Stimulated activated CD4-positive, alpha-beta T cell treated with anti-CD3 and anti-CD28 coated beads, Interleukin-4, amount 100 ng/mL, for 1 hour (primary cell): Measurements from ENCODE around the gene IFITM2.
"Not testable (repeated sequence)": the region's sequence is repeated elsewhere in the genome, so short reads cannot be mapped to it uniquely, and the experiment has no call there.

Source experiments
- DNase-seq: peaks from one replicate; pipeline ENCODE4 v3.0.0-alpha.2; 2020

IFITM2 gene

DNA sequence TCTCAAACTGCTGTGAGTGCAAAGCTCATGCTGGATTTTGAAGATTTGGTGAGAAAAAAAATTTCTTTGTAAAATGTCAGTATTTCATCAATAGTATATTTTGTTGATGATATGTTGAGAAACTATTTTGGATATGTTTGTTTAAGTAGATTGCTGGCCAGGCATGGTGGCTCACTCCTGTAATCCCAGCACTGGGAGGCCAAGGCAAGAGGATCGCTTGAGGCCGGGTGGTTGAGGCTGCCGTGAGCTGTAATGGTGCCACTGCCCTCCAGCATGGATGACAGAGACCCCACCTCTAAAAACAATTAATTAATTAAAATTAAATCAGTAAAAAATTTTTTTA, 19.9 kb downstream of the IFITM2 start:
- no peak for DNase-seq

DNA sequence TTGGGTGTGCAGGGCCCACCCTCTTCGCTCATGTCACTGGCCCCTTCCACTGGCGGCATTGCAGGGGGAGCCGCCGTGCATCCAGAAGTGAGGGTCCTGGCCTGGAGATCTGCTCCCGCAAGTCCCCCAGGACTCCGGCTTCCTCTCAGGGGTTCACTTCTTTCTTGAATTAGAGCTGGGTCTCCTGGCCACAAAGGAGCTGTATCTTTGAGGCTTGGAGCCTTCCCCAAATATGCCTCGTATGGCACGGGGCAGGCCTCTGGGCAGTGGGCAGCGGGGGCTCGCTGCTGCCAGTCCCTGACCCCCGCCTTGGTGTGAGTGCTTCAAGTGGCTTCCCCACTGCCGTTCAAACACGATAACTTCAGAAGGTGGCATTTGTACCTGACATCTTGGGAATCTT, 20.4 kb downstream of the IFITM2 start:
- no peak for DNase-seq

DNA sequence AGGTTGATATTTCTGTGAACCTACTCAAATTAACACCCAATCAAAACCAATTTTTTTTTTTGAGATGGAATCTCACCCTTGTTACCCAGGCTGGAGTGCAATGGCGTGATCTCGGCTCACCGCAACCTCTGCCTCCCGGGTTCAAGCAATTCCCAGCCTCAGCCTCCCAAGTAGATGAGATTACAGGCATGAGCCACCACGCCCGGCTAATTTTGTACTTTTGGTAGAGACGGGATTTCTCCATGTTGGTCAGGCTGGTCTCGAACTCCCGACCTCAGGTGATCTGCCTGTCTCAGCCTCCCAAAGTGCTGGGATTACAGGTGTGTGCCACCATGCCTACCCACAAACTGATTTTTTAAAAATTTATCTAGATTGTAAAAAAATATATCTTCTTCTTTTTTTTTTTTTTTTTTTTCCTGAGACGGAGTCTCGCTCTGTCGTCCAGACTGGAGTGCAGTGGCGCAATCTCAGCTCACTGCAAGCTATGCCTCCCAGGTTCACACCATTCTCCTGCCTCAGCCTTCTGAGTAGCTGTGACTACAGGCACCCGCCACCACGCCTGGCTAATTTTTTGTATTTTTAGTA, 21.0 kb downstream of the IFITM2 start:
- not testable (repeated sequence) for DNase-seq

GRCh38 chr11:329886-330253, 22.3 kb downstream of the IFITM2 start:
- DNase-seq: no peak

- DNase-seq: no peak
Measured at GRCh38 chr11:330307-330693, 22.7 kb downstream of the IFITM2 start.

DNA sequence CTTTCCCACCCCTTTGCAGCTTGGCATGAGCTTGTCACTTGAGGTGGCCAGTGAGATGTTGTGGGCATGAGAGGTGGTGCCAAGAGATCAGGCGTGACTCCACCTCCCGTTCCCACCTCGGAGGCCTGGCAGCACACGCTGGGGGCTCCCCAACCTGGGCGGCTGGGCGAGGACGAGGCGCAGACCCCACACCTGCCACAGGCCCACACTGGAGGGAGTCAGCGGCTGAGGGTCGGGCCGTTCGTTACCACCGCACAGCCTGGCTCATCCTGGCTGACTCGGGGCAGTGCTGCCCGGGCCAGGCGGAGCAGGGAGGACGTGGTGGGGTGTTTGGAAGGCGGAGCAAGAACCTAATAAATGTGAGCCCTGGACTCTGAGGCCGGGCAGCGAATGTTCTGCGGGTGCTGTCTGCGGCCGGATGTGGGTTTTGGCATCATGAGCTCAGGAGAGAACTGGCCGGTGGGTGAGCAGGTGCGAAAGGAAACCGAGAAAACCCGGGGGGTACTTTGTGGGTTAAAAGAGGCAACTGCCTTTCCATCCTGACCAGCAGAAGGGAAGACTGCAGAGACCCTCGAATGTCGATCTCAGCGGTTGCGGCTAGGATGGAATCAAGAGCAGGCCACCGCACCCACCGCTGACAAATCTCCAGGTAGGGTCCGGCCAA, 23.2 kb downstream of the IFITM2 start:
- DNase-seq: no peak

DNA sequence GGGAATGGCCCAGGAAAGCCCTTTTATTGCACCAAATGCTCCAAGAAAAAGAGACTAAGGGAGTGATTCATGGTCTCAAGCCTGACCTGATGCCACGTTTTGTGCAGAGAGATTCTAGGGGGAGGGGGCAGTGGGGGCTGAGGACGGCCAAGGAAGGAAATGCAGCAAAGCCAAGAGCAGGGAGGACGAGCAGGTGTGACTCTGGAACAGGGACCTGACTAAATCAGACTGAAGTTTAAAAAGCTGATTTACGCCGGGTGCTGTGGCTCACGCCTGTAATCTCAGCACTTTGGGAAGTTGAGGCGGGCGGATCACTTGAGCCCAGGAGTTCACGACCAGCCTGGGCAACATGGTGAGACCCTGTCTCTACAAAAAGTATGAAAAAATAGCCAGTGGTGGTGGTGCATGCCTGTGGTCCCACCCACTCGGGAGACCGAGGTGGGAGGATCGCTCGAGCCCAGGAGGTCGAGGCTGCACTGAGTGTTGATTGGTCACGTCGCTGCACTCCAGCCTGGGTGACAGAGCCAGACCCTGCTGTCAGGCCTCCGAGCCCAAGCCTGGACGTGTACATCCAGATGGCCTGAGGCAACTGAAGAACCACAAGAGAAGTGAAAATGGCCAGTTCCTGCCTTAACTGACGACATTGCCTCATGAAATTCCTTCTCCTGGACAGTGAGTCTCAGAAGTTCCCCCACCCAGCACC, 23.9 kb downstream of the IFITM2 start:
- no peak for DNase-seq

DNA sequence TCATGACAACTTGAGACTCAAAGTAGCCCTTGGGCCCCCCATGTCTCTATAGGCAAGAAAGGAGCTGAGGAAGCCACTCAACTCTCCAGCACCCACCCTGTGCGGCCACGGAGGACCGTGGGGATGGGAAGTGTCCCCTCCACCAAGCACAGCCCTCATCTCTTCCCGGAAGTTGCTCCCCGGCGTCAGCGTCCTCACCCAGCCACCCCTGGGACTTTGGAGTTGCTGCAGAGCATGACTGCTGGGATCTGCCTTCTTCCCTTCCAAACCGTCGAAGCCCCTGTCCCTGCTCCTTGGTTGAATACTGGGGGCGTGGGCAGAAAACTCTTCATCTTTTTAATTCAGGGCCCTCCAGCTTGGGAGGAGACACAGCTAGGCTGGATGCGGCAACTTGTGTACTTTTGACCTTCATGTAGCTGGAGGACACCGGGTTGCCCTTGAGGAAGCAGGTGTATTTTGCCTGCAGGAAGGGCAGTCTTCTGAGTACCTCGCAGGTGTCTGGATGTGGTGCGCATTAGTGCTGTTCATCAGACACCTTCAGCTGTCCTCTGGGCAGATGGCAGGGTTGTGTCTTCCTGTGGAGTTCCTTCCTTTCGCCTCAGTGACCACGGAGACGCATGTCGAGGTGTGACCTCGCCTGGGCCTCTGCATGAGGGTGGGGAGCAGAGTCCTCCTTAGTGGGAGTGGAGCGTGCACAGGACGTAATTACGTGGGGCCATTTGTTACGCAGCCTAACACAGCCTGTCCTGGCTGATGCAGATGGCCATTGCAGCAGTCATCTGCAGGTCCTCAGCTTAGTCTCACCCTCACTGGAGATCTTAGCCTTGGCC, 25.2 kb downstream of the IFITM2 start:
- DNase-seq: no peak

GRCh38 chr11:333616-334263, 26.1 kb downstream of the IFITM2 start:
- DNase-seq: not testable (repeated sequence)

DNA sequence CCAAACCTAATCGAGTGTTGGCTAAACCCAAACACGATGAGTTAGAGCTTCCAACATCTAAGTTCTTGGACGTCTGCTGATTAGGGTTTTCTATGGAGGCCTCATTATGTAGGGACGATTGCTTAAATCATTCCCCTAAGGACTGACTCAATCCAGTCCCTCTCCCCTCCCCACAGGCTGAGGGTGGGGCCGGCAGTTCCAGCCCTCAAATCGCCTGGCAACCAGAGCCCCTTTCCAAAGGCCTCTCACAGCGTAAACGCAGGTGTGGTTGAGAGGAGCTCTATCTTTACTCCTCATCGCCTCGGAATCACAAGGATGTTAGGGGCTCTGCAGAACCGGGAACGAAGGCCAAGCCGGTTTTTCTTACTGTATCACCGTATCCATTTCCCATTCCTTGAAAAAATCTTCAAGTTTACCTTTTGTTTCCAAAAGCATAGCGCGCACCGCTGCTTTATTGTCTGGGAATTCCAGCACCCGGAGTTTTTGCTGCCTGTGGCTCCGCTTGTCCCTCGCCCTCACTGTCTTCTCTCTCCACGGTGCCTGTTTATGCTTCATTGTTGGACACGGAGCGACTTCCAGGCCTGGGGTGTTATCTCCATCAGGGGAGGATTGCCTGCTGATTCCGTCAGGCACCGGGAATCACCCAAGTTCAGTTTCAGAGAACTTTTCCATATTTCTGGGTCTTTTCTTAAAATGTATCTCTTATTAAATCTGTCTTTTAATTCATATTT, 26.8 kb downstream of the IFITM2 start:
- no peak for DNase-seq

GRCh38 chr11:335779-336658, 28.4 kb downstream of the IFITM2 start:
- DNase-seq: no peak

- DNase-seq: no peak
Measured at GRCh38 chr11:336659-337198, 29.1 kb downstream of the IFITM2 start.

GRCh38 chr11:337711-338110, 30.1 kb downstream of the IFITM2 start:
- no peak for DNase-seq

GRCh38 chr11:339963-340362, 32.3 kb downstream of the IFITM2 start:
- DNase-seq: no peak

DNA sequence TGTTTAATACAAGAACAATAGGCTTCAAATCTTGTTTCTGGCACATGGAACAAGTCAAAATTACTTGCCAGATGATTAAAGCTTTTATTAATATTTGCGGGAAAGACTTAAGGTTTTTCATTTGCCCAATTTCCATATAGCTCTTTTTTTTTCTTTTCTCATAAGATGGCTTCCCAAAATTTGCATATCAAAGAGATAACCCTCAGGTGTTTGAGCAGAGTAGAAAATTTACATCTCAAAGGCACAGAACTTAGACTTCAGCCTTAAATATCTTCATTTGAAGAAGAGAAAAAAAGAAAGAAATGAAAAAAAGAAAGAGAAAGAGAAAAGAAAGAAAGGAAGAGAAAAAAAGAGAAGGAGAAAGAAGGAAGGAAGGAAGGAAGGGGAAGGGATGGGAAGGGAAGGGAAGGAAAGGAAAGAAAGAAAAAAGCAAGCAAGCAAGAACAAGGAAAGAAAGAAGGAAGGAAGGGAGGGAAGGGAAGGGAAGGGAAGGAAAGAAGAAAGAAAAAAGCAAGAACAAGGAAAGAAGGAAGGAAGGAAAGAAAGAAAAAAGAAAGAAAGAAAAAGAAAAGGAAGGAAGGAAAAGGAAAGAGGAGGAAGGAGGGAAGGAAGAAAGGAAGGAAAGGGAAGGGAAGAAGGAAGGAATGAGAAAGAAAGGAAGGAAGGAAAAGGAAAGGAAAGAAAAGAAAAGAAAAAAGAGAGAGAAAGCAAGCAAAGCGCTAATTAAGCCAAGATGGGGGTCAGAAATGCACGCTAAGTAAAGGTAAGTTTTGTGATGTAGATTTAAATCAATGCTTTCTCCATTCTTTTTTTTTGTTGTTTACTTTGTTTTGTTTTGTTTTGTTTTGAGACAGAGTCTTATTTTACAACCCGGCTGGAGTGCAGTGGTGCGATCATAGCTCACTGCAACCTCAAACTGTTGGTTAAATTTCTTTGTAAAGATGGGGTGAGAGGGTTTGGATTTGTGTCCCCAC, 33.2 kb downstream of the IFITM2 start:
- DNase-seq: no peak

DNA sequence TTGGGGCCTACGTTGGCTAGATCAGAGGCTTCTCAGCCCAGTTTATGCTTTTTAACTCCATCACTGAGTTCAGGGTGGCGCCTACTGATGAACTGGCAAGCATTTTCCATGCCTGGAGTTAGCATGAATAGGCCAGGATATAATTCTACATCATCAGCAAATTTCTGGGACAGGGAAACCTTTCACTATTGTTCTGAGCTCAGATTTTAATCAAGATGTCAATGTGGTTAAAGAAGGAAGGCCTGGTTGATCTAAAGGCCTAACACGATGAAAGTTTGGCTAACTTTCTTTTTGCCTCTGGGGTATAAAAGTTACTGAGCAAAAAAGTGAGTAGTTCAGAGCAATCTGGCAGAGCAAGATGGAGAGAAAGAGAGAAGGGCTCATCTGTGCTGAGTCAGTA, 34.7 kb downstream of the IFITM2 start:
- no peak for DNase-seq

DNA sequence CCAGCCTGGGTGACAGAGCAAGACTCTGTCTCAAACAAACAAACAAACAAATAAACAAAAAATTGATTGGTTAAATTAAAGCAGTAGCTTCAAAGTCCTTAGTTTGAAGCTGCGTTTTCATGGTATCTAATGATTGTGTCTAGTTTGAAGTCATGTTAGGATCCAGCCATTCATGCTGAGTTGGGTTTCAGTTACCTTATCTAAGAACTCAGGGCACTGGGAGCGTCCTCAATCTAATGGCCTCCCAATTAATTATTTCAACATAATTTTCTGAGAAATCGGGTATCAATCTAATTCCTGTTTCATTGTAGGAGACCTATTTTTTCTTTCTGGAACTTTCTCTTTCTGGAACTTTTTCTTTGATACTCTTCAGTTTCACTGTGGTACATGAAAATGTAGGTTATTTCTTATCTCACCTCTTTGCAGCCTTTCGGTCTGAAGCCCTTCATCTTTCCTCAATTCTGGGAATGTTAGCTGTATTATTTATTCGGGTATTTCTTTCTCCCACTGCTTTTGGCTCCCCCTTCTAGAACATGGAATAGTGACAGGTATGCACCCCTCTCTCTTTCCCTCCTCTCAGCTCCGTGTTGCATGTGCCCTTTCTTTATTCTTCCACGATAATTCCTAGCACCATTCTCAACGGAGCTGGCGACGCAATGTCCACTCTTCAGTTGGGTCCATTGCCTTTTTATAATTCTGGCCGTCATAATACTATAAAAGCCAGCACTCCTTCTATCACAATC, 37.4 kb downstream of the IFITM2 start:
- no peak for DNase-seq

DNA sequence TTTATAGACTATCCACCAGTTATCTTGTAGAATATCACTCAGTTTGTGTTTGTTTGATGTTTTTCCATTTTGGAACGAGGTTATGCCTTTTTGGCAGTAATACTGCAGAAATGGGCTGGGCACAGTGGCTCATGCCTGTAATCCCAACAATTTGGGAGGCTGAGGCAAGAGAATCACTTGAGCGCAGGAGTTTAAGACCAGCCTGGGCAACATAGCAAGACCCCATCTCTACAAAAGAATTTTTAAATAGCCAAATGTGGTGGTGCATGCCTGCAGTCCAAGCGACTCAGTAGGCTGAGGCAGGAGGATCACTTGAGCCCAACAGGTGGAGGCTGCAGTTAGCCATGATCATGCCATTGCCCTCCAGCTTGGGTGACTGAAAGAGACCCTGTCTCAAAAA, 38.9 kb downstream of the IFITM2 start:
- no peak for DNase-seq
